GM21825 (cell line): ENCODE measurements around the gene SLC2A4.

Experiments
- ATAC-seq: cut with Tn5 transposase; IDR thresholded peaks from one replicate; pipeline ENCODE4 v1.9.1; 2021; ENCODE audit warnings: mild to moderate bottlenecking, moderate library complexity; ENCODE audit not compliant: unreplicated experiment

SLC2A4 gene

DNA sequence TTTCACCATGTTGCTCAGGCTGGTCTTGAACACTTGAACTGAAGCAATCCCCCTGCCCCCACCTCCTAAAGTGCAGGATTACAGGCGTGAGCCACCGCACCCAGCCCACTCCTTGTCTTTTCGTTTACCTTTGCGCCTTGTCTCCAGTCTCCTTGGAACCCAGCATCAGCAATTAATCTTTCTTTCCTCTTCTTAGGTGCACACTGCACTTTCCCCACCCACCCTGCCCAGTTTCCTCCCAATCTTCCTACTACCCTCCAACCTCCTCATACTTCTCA, 17.8 kb upstream of the SLC2A4 start:
- no peak for ATAC-seq

DNA sequence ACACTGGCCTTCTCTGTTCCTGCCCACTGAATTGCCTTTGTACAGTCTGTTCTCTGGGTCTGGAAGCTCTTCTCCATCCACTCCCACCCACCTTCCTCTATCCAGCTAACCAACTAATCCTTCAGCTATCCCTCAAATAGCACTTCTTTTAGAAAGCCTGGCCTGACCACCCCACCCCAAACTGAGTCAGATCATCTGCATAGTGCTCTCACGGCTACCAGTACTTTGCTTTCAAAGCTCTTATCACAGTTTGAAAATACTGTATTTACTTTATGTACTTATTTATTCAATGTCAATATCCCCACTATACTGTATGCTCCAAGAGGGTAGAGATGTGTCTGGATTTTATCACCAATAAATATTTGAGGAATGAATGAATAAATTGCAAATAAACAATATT, 14.7 kb upstream of the SLC2A4 start:
- ATAC-seq: no peak

DNA sequence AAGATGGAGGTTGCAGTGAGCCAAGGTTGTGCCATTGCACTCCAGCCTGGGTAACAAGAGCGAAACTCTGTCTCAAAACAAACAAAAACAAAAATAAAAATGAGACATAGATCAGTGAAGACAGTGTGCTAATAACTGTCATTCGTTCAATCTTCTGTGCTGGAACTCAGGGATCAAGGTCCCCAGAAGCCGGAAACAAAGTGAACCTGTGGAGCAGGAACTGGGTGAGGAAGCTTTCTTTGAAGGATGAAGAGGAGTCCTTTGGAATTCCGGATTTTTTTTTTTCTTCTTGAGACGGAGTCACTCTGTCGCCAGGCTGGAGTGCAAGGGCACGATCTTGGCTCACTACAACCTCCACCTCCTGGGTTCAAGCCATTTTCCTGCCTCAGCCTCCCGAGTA, 2.1 kb upstream of the SLC2A4 start:
- ATAC-seq: no peak

DNA sequence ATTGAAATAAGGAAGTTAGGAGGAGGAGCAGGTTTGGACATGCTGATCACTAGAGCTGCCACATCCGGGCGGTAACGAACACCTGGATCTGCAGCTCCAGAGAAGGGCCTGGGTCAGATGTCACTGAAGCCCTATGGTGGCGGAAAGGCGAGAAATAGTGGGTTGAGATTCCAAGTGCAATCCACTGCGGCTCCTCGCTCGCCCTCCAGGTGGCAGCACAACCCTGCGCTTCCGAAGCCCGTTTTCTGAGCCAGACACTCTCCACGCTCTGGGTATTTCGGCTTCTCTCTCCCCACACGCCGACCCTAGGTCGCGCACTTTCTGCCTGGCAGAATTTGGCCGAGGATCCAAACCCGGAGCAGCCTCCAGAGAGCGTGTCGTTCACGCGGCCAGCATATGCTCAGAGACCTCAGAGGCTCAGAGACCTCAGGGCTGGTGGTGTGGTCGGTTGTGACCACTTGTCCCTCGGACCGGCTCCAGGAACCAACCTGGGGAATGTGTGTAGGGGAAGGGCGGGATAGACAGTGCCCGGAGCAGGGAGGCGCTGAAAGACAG, 922 bp upstream of the SLC2A4 start:
- peak; percentile 53 for ATAC-seq

DNA sequence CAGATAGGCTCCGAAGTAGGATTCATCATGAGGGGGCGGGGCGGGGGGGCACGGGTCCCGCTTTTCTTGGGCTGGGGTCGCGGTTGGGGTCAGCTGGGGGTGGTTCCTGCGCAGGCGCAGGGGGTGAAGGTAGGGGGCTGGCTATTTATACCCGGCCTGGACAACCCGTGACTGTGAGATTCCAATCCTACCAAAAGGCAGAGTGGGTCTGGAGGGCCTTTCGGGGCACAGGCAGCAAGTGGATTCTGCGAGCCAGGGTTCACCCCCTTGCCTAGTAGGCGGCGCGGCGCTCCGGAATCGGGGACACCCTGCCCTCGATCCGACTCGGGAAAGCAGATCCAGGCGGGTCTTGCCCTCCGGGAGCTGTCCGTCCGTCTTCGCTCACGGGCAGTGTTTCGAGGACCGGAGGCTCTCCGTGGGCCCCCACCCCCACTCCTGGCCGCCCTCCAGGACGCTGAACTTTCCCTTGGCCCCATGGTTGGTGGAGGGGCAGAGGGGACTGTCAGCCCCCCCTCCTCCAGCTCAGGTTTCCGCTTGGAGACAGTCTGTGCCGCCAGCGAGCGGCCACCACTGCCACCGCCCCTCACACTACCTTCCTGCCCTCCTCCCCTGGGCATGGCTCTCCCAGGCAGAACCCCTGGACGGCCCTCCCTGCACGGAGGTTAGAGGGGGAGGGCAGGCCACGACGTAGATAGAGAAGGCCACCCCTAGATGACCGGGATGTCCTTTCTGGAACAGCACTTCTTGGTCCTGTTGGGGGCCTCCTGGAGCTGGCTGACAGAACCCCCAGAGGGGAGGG, 634 bp downstream of the SLC2A4 start:
- ATAC-seq: no peak

DNA sequence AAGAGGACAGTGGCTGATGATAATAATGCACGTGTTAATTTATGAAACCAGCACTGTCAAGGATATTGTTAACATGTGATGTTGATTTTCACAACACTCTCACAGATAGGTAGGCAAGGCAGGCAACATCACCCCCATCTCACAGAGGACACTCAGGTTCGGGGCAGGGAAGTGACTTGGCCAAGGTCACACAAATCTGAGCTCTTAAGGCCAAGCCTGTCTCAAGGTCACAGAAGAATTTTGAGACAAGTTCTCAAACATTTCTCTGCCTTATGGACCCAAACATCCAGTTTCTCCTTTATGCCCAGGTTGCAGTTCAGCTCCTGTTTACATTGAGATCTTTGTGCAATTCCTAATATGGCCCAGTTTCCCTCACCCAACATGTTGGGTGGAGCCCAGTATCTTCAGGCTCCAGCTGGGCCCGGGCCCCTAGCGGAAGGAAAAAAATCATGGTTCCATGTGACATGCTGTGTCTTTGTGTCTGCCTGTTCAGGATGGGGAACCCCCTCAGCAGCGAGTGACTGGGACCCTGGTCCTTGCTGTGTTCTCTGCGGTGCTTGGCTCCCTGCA, 1.3 kb downstream of the SLC2A4 start:
- ATAC-seq: no peak

DNA sequence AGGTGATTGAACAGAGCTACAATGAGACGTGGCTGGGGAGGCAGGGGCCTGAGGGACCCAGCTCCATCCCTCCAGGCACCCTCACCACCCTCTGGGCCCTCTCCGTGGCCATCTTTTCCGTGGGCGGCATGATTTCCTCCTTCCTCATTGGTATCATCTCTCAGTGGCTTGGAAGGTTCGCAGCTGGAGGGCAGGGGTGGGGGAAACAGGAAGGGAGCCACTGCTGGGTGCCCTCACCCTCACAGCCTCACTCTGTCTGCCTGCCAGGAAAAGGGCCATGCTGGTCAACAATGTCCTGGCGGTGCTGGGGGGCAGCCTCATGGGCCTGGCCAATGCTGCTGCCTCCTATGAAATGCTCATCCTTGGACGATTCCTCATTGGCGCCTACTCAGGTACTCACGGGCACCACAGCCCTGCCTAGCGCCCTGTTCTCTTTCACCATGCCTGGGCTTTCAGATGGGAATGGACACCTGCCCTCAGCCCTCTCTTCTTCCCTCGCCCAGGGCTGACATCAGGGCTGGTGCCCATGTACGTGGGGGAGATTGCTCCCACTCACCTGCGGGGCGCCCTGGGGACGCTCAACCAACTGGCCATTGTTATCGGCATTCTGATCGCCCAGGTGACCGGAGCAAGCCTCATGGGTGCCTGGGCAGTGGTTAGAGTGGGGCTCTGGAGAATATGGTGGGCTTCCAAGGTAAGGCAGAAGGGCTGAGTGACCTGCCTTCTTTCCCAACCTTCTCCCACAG, 2.1 kb downstream of the SLC2A4 start:
- ATAC-seq: no peak

DNA sequence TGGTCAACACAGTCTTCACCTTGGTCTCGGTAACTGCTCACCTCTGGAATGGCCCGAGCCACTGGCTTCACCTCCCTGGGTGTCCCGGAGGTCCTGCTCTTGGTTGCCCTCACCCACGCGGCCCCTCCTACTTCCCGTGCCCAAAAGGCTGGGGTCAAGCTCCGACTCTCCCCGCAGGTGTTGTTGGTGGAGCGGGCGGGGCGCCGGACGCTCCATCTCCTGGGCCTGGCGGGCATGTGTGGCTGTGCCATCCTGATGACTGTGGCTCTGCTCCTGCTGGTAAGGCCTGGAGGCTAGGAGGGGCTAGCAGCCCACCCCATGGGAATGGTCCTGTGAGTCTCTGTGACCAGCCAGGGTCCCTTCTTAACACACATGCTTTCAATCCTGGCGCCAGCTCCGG, 3.4 kb downstream of the SLC2A4 start:
- no peak for ATAC-seq

DNA sequence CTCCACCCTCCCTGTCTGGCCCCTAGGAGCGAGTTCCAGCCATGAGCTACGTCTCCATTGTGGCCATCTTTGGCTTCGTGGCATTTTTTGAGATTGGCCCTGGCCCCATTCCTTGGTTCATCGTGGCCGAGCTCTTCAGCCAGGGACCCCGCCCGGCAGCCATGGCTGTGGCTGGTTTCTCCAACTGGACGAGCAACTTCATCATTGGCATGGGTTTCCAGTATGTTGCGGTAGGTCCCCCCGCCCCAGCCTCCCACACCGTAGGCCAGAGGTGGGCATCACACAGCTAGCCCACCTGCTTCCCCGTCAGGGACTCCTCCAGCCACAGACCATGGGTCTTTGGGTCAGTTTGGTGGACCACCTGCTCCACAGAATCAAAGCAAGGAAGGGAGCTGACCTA, 4.2 kb downstream of the SLC2A4 start:
- no peak for ATAC-seq

DNA sequence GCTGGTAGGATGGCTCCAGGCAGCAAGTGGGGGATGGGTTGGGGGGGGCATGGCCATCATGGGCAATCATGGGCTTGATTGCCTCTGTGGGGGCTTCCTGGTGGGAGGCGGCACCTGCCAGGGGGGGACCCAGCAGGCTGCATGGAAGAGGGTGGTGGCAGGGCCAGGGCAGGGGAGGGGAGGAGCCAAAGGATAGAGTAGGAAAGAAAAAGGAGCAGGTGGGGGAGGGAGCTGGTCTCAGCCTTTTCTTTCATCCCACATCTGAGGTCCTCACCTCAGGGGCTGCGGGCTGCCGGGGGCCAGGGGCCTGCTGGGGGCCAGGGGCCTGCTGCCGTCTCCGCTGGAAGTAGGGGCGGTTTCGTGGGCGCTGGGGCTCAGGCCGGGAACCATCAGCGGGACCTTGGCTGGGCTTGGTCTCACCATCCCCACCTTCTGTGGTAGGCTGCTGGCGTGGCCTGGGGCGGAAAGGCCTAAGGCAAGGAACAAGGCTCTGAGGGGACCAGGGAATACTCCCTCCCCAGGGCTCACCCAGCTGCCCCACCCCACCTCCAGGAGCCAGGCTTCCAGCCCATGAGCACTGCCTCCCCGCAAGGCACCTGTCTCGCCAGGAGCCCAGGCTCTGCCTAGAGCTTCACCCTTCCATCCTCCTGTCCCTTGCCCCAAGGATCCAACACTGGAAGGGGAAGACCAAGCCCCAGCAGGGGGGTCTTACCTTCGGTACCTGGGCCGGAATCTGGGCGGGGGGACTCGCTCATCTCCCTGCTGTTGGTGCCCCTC, 7.9 kb downstream of the SLC2A4 start:
- no peak for ATAC-seq

DNA sequence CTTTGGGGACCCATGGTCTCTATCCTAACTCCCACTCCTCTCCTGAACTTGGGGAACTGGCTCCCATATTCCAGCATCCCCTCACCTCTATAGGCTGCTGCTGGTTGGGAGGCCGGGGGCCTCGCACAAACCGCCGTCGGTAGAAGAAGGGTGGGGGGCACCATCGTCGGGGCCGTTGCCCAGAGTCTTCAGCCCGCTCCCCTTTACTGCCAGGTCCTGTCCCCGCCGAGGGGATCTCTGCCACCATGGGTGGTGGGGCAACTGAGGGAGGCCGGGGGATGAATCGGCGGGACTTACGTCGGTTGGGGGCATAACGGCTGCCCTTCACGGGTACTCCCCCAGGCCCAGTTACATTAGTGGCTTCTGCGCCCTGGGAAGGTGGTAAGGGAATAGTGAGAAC, 8.6 kb downstream of the SLC2A4 start:
- no peak for ATAC-seq

DNA sequence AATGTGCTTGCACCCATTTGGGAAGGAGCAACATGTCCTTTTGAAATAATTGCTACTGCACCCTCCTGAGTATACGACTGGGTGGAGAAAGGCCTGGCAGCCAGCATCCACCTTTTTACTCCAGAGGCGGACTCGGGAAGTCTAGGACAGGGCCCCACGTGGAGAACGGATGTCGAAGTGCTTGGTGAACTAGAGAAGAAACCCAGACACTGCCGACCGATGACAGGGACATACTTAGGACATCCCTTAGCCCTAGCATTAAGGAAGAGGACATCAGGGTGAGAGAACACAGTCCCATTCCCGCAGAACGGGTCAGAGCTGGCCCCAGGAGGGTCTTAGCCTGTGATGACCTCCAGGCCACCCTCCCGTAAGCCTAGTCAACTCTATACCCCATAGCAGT, 9.2 kb downstream of the SLC2A4 start:
- no peak for ATAC-seq

DNA sequence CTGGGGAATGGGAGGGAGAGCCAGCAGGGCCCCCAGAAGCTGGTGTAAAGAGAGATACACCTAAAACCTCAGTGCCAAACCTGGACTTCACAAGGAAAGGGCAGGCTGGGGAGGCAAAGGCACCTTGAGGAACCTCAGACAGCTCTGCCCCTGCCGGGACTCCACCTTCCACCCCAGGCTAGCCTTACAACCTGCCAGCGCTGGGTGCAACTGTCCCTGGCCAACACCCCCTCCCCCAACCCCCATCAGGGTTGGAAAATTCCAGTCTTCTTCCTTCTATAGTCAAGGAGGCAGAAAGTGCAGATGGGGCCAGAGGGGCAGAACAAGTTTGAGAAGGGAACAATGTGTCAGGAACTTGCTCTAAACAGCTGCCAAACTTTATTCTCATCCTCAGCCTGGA, 10.7 kb downstream of the SLC2A4 start:
- no peak for ATAC-seq

DNA sequence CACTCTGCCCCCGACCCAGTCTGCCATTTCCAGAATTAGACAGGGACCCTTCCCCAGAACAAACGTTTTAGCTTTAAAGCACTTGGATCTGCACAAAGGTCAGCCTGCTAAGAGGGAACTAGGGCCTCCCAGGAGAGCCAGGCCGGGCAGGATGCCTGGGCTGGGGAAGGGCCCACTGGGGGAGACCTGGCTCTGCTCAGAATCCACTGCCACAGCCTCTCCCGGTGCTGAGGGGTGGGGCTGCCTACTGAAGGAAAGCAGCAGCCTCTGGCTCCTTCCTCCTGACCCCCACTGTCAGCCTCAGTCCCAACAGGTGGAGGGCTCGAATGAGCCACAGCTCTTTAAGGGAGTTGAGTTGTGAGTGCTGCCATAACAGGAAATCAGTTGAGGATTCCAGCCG, 11.2 kb downstream of the SLC2A4 start:
- ATAC-seq: no peak

DNA sequence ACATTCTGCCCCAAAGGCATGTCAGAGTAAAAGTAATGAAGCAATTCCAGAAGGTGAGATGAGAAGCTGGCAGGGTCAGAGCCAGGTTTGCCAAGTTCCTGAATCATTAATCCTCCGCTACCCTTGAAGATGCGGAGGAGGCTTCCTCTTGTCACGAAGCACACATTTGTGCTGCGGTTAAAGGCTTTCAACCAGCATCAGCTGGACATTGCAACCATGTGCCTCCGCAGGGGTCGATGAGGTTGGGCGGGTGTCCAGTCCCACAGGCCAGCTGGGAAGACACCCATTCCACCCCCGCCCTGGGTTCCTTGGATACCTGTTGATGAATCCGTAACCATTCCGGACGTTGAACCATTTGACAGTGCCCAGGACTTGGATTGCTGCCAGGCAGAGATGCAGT, 11.6 kb downstream of the SLC2A4 start:
- no peak for ATAC-seq

DNA sequence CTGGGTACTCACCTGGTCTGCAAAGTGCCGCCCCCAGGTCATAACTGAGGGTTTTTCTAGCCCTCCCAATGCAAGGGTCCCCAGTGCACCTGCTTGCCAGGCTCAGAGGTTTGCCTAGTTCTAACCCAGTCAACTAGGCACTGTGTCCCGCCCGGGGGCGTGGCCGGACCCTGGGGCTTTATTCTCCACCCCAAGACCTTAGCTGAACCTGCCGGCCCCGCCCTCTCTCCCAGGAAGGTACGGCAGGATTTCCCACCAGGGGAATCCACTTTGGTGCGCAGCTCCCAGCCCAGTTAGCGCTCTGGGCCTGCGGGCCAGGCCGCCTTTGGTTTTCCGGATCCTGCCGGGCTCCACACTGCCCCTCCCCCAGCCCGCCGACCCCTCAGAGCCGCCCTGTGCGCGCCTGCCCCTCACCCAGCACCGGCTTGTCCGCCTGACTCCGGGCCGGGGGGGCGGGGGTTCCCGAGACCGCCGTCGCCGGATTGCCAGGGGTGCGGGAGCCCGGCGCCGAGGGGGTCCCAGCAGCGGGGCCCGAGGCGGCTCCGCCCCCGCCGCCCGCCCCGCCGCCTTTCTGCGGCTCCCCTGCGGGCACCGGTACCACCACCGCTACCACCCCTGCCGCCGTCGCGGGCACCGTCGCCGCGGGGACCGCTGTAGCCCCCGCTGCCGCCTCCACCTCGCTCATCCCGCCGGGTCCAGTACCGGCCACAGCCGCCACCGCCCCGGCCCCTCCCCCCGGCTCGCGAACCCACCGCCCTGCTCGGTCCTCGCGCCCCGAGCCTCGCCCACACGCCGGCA, 12.5 kb downstream of the SLC2A4 start:
- ATAC-seq: no peak

DNA sequence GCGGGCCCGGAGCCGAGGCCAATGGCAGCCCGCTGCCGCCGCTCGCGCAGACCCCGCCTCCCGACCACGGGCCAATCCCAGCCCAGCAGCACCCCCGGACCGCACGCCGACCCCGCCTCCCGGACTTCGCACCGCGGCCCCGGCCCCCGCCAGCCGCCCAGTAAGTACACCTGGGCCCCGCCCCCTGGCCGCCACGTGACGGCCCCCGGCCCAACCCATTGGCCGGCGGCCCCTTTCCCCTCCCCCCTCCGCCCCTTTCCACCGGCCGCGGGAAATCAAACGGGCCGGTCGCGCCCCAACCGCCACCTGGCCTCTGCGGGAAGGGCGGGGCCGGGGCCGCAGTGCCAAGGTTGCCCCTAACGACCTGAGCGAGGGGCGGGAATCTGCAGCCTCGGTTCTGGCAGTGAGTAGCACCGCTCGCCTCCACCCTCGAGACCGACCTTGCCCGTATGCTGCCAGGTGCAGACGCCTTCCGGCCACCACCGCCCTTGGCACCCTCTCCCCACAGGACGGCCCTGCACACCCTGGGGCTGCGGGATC, 13.2 kb downstream of the SLC2A4 start, which contains the start of gene YBX2:
Gene YBX2, minus strand, starts transcription at position 26 of the 540 bp plus-strand sequence. CDS start 139 bp downstream, outside the sequence.
- no peak for ATAC-seq

DNA sequence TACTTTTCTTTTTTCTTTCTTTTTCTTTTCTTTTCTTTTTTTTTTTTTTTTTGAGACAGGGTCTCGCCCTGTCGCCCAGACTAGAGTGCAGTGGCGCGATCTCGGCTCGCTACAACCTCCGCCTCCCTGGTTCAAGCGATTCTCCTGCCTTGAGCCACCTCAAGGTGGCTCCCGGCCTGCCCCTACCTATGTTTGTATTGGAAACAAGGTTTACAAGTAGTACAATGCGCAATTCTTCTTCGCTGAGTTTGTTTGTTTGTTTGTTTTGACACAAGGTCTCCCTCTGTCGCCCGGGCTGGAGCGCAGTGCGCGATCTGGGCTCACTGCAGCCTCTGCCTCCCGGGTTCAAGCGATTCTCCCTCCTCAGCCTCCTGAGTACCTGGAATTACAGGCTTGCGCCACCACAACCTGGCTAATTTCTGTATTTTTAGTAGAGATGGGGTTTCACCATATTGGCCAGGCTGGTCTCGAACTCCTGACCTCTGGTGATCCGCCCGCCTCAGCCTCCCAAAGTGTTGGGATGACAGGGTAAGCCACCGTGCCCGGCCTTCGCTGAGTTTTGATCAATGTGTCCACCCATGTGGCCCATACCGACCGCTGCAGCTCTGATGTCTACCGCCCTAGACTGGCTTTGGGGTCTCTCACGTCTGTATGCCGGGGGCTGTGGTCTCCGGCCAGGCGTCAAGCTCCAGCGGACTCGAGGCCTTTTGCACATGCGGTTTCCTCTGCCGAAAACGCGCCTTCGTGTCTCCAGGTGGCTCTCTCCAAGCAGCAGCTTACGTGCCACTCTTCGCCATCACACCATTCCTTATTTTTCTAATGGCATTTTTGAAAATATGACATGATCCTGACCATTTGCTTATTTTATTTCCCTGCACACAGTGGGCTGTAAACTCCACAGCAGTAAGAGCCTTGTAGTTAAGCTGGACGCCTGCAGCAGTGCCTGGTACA, 14.0 kb downstream of the SLC2A4 start:
- ATAC-seq: no peak
